SK-N-SH (cell line): ENCODE results near the gene ASH1L. TPM values are rescaled to one million over a fixed set of nuclear protein-coding genes. Genes with fewer than 3 reads are reported as not detected.

Source experiments
- CTCF ChIA-PET: fragments of 300-600, 350-600 bp; formaldehyde crosslinking; extraction: SDS; loops from one replicate; lab custom pipeline; 2021; lab: Yijun Ruan, JAX
- POLR2A ChIA-PET: fragments of 350-600 bp; sonication (Branson Sonifier 250); formaldehyde crosslinking; extraction: SDS; loops from one replicate; lab custom pipeline; 2020; ENCODE audit warnings: antibody characterized with exemption, inconsistent platforms; lab: Yijun Ruan, JAX
- DNase-seq: peaks from one replicate; pipeline ENCODE4 v3.0.0; 2012
- H2AFZ ChIP-seq: fragments of 200-600 bp; sonication (generic); 2 replicates; pipeline ENCODE4 v1.8.1; 2016; ENCODE audit warnings: antibody characterized with exemption, mild to moderate bottlenecking, low read depth
- H3F3A ChIP-seq: fragments of 200-600 bp; sonication (generic); replicated peaks from 2 replicates; pipeline ENCODE3; 2016; ENCODE audit warnings: antibody characterized with exemption, mild to moderate bottlenecking; ENCODE audit not compliant: insufficient read depth
- H3K27ac ChIP-seq, 2 experiments: fragments of 200-500 bp in 1 of 2; fragments of 200-600 bp in 1 of 2; sonication (Bioruptor generic) in 1 of 2; sonication (generic), shearing (Covaris generic) in 1 of 2; 2 replicates each; pipeline versions ENCODE4 v1.5.1 to v1.6.1; 2014 to 2016; ENCODE audit warnings: low read depth in 2 of 2, inconsistent platforms in 1 of 2, low read length in 1 of 2, mild to moderate bottlenecking in 1 of 2, mixed read lengths in 1 of 2
- H3K27me3 ChIP-seq: fragments of 200-600 bp; sonication (generic), shearing (Covaris generic); 2 replicates; pipeline ENCODE4 v1.6.1; 2016; ENCODE audit warnings: mixed run types; ENCODE audit not compliant: insufficient read depth
- H3K36me3 ChIP-seq, 2 experiments: fragments of 200-500 bp in 1 of 2; fragments of 200-600 bp in 1 of 2; sonication (Bioruptor generic) in 1 of 2; sonication (generic) in 1 of 2; replicated peaks in 1 of 2; 2 replicates each; pipeline versions ENCODE3 to v1.5.1; 2014 to 2016; ENCODE audit warnings: low read length in 1 of 2, mild to moderate bottlenecking in 1 of 2; ENCODE audit not compliant: insufficient read depth in 2 of 2, control insufficient read depth in 1 of 2
- H3K4me1 ChIP-seq, 2 experiments: fragments of 200-500 bp in 1 of 2; fragments of 200-600 bp in 1 of 2; sonication (Bioruptor generic) in 1 of 2; sonication (generic), shearing (Covaris generic) in 1 of 2; 2 replicates each; pipeline versions ENCODE4 v1.5.1 to v1.6.1; 2014 to 2016; ENCODE audit warnings: low read depth in 1 of 2, low read length in 1 of 2, mixed run types in 1 of 2; ENCODE audit not compliant: insufficient read depth in 2 of 2, control insufficient read depth in 1 of 2
- H3K4me2 ChIP-seq: fragments of 200-600 bp; sonication (generic), shearing (Covaris generic); 2 replicates; pipeline ENCODE4 v1.6.1; 2017; ENCODE audit warnings: mixed run types
- H3K4me3 ChIP-seq, 2 experiments: fragments of 200-500 bp in 1 of 2; fragments of 200-600 bp in 1 of 2; sonication (Bioruptor generic) in 1 of 2; sonication (generic), shearing (Covaris generic) in 1 of 2; 2 replicates each; pipeline versions ENCODE4 v1.5.1 to v1.8.1; 2014 to 2016; ENCODE audit warnings: low read depth in 2 of 2, inconsistent platforms in 1 of 2, low read length in 1 of 2, mild to moderate bottlenecking in 1 of 2, mixed read lengths in 1 of 2, moderate library complexity in 1 of 2
- H3K79me2 ChIP-seq: fragments of 200-600 bp; sonication (generic); 2 replicates; pipeline ENCODE4 v1.8.1; 2017; ENCODE audit warnings: mild to moderate bottlenecking; ENCODE audit not compliant: insufficient read depth
- H3K9ac ChIP-seq: fragments of 200-600 bp; sonication (generic); 2 replicates; pipeline ENCODE4 v1.6.1; 2017; ENCODE audit warnings: mixed run types
- H3K9me2 ChIP-seq: fragments of 200-600 bp; sonication (generic); 2 replicates; pipeline ENCODE4 v1.6.1; 2017; ENCODE audit warnings: mixed run types
- H3K9me3 ChIP-seq: fragments of 200-600 bp; sonication (generic); 2 replicates; pipeline ENCODE4 v1.6.1; 2017; ENCODE audit warnings: mixed run types, mild to moderate bottlenecking, moderate library complexity
- H4K20me1 ChIP-seq: fragments of 200-600 bp; sonication (generic); 2 replicates; pipeline ENCODE4 v1.6.1; 2017; ENCODE audit warnings: mild to moderate bottlenecking, mixed run types; ENCODE audit not compliant: insufficient read depth
- EZH2phosphoT487 ChIP-seq: fragments of 200-600 bp; sonication (generic); IDR thresholded peaks from 2 replicates; pipeline ENCODE4 v1.6.1; 2017; ENCODE audit warnings: low read depth, mixed run types, mild to moderate bottlenecking, antibody characterized with exemption, moderate library complexity, borderline replicate concordance
- GABPA ChIP-seq: IDR thresholded peaks from 2 replicates; pipeline ENCODE4 v1.4.0; 2012; ENCODE audit warnings: low read depth, mild to moderate bottlenecking
- JUND ChIP-seq: IDR thresholded peaks from 2 replicates; pipeline ENCODE4 v1.4.0; 2012
- MEF2A ChIP-seq: IDR thresholded peaks from 2 replicates; pipeline ENCODE4 v1.4.0; 2012; ENCODE audit warnings: low read depth, borderline replicate concordance
- NRF1 ChIP-seq: IDR thresholded peaks from 2 replicates; pipeline ENCODE4 v1.6.1; 2012; ENCODE audit warnings: low read depth, mild to moderate bottlenecking, low read length
- RCOR1 ChIP-seq: fragments of 150-350 bp; IDR thresholded peaks from 2 replicates; pipeline ENCODE4 v1.6.1; 2017; ENCODE audit warnings: antibody characterized with exemption, low read length
- RFX5 ChIP-seq: IDR thresholded peaks from 2 replicates; pipeline ENCODE4 v1.6.1; 2012; ENCODE audit warnings: mild to moderate bottlenecking, improper control_type of control experiment, low read length
- TCF12 ChIP-seq: IDR thresholded peaks from 2 replicates; pipeline ENCODE4 v1.4.0; 2012
- YY1 ChIP-seq: IDR thresholded peaks from 2 replicates; pipeline ENCODE4 v1.4.0; 2012; ENCODE audit warnings: low read depth, mild to moderate bottlenecking
- WGBS: methylation state at CpG from one replicate; pipeline ENCODE4 v1.1.6; 2017; ENCODE audit warnings: low lambda C conversion rate; 5-methylcytosine and 5-hydroxymethylcytosine counted together
- polyA plus RNA-seq, 3 experiments: library from polyadenylated mRNA; depleted of rRNA; stranded (reverse); fragments of >200 nt; gene quantifications; 2 replicates each; pipeline ENCODE4 v1.2.3, GENCODE V29; 2012
- TF ChIP-seq, protein P1 (sequence below): fragments of 200-600 bp; sonication (generic); IDR thresholded peaks from 2 replicates; pipeline ENCODE4 v1.6.1; 2017; ENCODE audit warnings: antibody characterized with exemption, mild to moderate bottlenecking, moderate library complexity
- TF ChIP-seq, protein P2 (sequence below): IDR thresholded peaks from 2 replicates; pipeline ENCODE4 v1.6.1; 2012; ENCODE audit warnings: mild to moderate bottlenecking, low read depth, low read length, moderate library complexity

ASH1L gene
- polyA plus RNA-seq, 1 of the 3 experiments (the other 2 are of a cell fraction): 13.4 TPM

GRCh38 chr1:155463865-155464650 is 98.5 kb downstream of the ASH1L start (continued):
- TF ChIP-seq, protein P1, sequence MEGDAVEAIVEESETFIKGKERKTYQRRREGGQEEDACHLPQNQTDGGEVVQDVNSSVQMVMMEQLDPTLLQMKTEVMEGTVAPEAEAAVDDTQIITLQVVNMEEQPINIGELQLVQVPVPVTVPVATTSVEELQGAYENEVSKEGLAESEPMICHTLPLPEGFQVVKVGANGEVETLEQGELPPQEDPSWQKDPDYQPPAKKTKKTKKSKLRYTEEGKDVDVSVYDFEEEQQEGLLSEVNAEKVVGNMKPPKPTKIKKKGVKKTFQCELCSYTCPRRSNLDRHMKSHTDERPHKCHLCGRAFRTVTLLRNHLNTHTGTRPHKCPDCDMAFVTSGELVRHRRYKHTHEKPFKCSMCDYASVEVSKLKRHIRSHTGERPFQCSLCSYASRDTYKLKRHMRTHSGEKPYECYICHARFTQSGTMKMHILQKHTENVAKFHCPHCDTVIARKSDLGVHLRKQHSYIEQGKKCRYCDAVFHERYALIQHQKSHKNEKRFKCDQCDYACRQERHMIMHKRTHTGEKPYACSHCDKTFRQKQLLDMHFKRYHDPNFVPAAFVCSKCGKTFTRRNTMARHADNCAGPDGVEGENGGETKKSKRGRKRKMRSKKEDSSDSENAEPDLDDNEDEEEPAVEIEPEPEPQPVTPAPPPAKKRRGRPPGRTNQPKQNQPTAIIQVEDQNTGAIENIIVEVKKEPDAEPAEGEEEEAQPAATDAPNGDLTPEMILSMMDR: no peak

DNA sequence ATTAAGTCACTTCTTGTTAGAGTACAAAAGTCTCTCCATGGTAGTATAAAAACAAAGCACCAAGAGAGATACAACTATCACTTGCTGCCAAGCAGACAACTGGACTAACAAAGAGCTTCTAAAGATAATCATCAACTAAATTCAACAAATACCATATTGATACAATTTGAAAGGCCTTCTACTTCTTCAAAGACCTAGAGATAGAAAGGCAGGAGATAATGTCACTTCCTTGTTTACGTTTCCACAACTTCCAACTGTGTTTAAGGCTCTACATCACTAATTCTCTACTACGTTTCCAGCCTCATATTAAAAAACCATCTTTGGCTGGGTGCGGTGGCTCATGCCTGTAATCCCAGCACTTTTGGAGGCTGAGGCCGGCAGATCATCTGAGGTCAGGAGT is 104.5 kb downstream of the ASH1L start:
- Histone ChIP-seq H3K9me3 (no peaks in the 10 kb centered on the region), H3K4me1 (peaks cover 16 to 18% of the 10 kb centered on the region in 2 experiments), H3F3A (peaks cover 24% of the 10 kb centered on the region), H3K9ac (no peak overlapping the region), H3K4me2 (no peak overlapping the region), H3K27me3 (no peaks in the 10 kb centered on the region), H3K27ac (no peak overlapping the region)
- 97% methylated on average over 4 of the region's 4 CpGs for WGBS
- ChIA-PET CTCF (no interaction called here), POLR2A (no interaction called here)
- TF ChIP-seq GABPA (no peak), JUND (no peak), YY1 (no peak), MEF2A (no peak), EZH2phosphoT487 (no peak), RFX5 (no peak), NRF1 (no peak), TCF12 (no peak), RCOR1 (no peak)
- TF ChIP-seq, protein P2, sequence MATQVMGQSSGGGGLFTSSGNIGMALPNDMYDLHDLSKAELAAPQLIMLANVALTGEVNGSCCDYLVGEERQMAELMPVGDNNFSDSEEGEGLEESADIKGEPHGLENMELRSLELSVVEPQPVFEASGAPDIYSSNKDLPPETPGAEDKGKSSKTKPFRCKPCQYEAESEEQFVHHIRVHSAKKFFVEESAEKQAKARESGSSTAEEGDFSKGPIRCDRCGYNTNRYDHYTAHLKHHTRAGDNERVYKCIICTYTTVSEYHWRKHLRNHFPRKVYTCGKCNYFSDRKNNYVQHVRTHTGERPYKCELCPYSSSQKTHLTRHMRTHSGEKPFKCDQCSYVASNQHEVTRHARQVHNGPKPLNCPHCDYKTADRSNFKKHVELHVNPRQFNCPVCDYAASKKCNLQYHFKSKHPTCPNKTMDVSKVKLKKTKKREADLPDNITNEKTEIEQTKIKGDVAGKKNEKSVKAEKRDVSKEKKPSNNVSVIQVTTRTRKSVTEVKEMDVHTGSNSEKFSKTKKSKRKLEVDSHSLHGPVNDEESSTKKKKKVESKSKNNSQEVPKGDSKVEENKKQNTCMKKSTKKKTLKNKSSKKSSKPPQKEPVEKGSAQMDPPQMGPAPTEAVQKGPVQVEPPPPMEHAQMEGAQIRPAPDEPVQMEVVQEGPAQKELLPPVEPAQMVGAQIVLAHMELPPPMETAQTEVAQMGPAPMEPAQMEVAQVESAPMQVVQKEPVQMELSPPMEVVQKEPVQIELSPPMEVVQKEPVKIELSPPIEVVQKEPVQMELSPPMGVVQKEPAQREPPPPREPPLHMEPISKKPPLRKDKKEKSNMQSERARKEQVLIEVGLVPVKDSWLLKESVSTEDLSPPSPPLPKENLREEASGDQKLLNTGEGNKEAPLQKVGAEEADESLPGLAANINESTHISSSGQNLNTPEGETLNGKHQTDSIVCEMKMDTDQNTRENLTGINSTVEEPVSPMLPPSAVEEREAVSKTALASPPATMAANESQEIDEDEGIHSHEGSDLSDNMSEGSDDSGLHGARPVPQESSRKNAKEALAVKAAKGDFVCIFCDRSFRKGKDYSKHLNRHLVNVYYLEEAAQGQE: no peak
- TF ChIP-seq, all 33 proteins: peak for 0
- Histone ChIP-seq H3K36me3 (peaks cover 16 to 38% of the 10 kb centered on the region in 2 experiments), H3K79me2 (peaks cover 45% of the 10 kb centered on the region), H3K9me2 (no peaks in the 10 kb centered on the region), H3K4me3 (no peak overlapping the region), H2AFZ (no peak overlapping the region), H4K20me1 (no peaks in the 10 kb centered on the region)
- DNase-seq: no peak
